Left ventricle myocardium superior (tissue), 1 donor: Measurements from ENCODE around the gene PSKH1. TPM values are rescaled to one million over a fixed set of nuclear protein-coding genes. Genes with fewer than 3 reads are reported as not detected.

Experiments used
- ATAC-seq: fragments of 200-7000 bp; cut with Tn5 transposase; one replicate; pipeline ENCODE4 v1.9.1; 2020; ENCODE audit warnings: mild to moderate bottlenecking, moderate library complexity
- DNase-seq: peaks from one replicate; pipeline ENCODE4 v3.0.0-alpha.2; 2020
- intact Hi-C: fragments of 100-400 bp; cut with micrococcal nuclease; formaldehyde crosslinking; loops from one replicate; pipeline ENCODE4 v1.11.0; 2022
- total RNA-seq: library from RNA; stranded (reverse); fragmentation: NEBNext Ultra II Directional; extraction: Animal tissue kit (Norgen Biotek cat#: 25700); gene quantifications from one replicate; pipeline ENCODE4 v1.2.1, GENCODE V29; 2021
- donor health status: DM: no; HTN: yes; CAD: no; lungs with severe emphysema.

The PSKH1 gene
- total RNA-seq, 1 donor from 2014 or later, result 18.1 TPM

DNA sequence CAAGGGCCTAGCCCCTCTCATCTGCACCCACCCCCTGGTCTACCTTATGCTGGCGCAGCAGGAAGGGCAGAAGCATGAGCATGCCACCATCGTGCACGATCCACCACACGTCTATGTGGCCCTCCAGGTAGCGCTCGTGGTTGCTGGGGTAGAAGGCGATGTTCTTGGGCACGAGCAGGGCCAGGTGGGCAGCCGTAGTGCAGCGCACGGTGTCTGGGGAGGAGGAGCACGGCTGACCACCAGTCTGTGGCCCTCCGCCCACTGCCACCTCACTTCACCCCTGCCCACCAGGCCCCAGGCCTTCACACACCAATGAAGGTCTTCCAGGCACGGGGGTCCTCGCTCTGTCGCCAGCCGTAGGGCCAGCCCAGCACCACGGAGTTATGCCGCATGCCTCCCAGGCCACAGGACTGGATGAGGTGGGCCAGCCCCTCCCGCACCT lies 53.1 kb downstream of the PSKH1 start:
- ATAC-seq (no peak), DNase-seq (no peak)
- intact Hi-C loops, result no loop called here

DNA sequence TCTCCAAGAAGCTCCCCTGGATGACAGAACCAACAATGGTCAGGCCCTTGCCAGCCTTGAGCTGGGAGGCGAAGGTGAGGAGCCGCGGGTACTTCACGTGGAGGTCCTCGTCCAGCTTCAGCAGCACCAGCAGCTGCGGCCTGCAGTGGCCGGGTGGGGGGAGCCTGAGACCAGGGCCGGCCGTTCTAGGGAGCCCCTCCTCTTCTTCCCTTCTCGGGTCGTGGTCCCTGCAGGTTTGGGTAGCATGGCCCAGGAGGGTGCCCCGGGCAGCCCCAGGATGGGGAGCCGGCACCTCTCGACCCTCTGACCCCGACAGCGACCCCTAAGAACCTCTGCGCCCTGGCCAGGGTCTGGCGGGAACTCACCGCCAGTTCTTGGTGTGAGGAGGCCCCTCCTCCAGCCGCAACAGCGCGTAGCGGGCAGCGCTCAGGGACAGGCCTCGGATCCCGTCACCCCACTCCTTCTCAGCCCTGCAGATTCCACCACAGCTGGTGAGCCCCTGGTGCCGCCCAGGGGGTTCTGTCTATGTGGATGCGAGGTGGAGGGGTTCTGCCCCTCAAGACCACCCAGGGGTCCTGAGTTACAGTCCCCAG lies 54.0 kb downstream of the PSKH1 start:
- no peak for DNase-seq
- intact Hi-C loops, result no loop called here
- ATAC-seq, result no peak

DNA sequence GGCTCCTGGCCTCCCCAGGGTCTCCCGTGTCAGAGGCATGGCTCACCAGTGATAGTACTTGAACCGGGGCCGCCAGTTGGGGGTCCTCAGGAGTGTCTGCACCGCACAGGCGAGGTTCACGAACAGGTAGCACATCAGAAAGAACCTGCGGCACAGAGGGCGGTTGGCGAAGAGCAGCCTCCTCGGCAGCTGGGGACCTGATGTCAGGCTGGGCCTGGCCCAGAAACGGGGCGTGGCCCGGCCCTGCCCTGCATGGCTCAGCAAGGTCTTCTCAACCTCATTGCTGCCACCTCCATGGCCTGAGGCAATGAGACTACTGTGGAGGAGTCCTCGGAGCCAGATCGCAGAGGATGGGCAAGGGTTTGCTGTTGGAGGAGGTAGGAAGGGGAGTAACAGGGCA lies 55.0 kb downstream of the PSKH1 start:
- DNase-seq, result no peak
- intact Hi-C loops, result no loop called here
- ATAC-seq, result no peak

DNA sequence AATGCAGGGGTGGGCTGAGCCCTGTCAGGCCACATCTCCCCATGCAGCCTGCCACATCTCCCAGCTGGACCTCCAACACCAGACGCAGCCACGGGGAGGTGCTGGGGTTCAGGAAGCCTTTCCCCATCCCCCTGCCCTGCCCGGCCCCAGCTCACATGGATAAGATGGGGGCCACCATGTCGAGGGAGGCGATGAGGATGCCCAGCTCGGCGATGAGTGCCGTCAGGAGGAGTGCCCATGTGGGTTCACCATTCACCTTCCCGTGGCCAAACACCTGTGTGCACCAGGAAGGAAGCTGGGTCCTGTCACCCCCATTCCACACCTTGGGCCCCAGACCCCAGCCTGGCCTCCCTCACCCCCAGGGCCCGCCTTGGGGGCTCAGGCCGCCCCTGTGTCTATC lies 56.6 kb downstream of the PSKH1 start:
- ATAC-seq (no peak), DNase-seq (no peak)
- intact Hi-C loops, result no loop called here

DNA sequence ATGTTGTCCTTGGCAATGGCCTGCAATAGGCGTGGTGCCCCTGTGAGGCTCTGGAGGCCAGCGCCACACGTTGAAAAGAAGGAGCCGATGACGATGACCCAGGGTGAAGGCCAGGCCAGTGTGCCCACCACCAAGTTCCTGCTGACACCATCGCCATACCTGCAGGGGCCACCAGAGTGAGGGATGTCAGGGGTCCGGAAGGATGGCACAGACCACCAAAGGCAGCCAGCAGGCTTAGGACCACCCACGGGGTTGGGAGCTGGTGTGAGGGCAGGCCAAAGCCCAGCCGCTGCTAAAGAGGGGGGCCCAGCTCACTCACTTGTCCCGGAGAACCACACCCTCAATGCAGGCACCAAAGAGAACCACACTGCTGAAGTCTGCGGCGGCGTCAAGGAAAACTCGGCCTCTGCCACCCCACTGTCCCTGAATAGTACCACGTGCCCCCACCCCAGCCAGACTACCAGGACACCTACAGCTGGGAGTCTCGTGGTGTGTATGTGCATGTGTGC lies 57.3 kb downstream of the PSKH1 start:
- ATAC-seq, result no peak
- intact Hi-C loops, result no loop called here
- DNase-seq, result no peak

DNA sequence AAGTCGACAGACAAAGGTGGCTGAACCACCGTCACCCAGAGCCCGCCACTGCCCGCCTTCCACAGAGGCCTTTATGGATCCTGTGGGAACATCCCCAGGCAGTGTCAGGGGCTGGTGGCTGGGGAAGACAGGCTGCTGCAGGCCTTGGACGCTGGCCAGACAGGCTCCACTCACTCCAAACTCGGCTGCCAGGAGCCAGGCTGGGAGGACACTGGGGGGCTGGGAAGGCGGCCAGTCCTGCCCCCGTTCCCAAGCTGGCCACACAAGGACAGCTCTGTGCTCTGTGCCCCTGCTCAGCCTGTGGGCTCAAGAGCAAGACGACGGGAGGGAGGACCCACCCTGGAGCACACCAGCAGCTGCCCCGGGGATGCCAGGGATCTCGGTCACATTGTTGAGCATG lies 58.4 kb downstream of the PSKH1 start:
- DNase-seq (peak; percentile 89), ATAC-seq (peak; percentile 80)
- intact Hi-C loops, result no loop called here

DNA sequence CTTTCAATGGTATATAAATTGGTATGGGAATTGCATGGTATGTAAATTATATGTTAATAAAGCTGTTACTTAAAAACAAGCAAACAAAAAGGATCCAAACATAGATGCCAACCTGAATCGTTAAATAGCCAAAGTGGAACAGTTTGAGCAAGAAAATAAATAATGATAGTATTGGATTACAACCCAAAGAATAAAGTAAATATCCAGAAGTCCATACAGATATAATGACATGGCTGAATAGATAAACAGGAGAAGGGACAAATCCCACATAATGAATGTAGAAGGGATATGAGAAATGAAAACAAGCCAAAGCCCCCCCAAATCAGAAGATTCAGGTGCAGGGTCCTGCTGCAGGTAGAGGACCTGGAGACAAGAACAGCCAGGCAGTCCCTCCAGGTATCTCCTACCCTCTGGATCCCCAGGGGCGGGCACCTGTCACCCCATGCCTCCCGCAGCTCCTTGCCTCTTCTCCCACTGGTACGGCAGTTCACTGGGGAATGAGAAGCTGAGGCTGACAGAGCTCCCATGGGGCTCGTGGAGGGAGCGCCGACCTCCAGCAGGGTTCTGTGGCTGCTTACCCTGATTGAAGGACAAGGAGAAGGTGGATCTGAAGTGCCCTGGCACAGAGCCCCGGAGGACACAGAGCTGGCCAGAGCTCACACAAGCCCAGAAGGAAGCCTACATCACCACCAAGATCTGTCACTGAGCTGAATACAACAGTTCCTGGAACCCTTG lies 60.8 kb downstream of the PSKH1 start:
- no peak for DNase-seq
- no peak for ATAC-seq
- intact Hi-C loops, result no loop called here

DNA sequence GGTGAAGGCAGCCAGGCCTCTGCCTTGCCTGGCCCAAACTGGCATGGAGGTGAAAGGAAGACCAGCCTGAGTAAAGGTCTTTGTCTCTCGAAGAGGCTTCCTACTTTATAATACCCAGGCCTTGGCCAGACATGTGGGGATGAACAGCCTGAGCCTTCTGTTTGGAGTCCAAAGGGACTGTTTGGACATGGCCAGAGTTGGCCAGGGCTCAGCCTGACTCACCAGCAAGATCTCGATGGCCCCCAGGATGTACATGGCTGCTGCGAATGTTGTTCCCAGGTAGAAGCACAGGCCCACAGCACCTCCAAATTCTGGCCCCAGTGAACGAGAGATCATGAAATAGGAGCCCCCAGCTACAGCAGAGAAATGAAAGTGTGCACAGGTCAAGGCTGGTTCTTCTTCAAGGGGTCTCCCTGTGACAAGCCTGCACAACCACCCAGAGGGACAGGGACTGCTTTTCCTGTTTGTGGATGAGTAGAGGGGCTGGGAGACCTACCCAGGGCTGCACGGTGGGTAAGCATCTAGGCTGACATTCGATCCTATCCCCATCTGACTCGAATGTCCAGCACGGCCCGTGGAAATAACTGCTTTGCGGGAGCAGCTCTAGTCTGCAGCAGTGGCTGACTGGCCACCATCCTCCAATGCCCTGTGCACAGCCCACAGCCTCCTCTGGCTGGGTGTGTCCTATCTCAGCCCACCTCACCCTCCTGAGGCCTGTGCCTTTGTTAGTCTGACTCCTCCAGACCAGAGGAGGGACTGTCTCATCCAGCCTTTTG lies 61.6 kb downstream of the PSKH1 start:
- no peak for DNase-seq
- no peak for ATAC-seq
- intact Hi-C loops, result no loop called here

DNA sequence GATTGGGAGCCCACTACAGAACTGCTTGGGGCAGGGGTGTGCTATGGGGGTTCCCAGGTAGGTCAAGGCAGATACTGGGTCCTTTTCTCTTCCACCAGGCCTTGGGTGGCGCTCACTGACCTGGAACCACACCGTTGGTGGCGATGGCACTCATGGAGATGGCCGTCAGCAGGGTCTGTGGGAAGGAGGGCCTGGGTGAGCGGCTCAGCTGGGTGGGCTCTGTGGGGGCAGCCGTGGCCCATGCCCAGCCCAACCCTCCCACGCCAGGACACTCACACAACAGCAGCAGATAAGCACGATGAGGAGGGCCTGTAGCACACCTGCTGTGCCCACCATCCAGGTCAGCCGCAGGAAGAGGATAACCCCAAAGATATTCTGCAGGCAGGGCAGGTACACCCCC lies 64.6 kb downstream of the PSKH1 start:
- intact Hi-C loops, result no loop called here
- no peak for DNase-seq
- no peak for ATAC-seq

DNA sequence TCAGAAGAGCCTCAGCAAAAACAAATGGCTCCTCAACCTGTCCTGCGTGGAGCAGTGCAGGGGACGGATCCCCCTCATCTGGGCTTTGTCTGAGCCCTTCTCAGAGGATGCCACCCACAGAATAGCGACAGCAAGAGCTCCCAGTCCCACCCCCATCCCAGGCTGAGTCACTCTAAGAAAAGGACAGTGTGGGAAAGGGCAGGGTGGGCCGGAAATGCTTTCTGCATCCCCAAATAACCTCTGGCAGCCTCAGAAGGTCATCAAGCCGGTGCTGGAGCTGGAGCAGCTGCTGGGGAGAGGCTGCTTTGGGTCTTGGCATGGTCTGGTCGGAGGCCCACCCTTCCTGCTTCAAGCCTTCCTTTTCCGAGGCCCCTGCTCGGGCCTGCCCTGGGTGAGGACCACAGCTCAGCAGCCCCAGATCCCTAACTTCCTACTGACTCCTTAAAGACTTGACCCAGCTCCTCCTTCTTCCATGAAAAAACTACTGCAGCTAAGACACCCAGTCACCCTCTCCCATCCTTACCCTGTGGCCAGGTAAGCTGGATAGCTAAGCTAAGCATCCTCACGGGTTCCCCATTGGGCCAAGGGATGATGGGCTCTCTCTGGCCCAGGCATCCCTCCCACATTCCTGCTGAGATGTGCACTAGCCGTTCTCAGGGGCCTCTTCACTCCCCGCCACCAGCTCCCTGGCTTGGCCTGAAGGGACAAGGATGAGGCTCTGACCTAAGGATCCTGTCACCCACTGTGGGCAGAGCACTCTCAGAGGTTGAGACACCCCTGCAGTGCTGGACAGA lies 66.7 kb downstream of the PSKH1 start:
- intact Hi-C loops, result no loop called here

DNA sequence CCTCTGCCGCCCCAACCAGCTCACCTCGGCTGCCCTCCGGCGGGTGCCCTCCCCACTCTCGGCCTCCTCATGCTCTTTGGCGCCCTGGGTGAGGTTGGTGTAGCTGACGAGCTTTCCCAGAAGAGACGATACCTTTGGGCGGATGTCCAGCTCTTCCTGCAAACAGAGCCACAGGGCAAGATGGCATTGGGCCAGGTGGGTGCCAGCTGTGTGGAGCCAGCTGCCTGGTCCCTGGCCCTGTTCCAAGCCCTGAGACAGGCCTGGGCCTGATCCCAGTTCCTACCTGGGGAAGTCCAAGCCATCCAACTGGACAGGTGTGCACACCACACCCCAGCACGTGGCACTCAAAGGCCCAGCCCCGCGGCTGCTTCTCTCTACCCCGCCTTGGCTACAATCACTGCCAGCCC lies 68.5 kb downstream of the PSKH1 start:
- DNase-seq (peak; percentile 71), ATAC-seq (peak; percentile 5)
- intact Hi-C loops, result no loop called here

More for the DNA sequence above, 66.7 kb downstream of the PSKH1 start:
- DNase-seq, result peak; percentile 82
- peak; percentile 77 for ATAC-seq

DNA sequence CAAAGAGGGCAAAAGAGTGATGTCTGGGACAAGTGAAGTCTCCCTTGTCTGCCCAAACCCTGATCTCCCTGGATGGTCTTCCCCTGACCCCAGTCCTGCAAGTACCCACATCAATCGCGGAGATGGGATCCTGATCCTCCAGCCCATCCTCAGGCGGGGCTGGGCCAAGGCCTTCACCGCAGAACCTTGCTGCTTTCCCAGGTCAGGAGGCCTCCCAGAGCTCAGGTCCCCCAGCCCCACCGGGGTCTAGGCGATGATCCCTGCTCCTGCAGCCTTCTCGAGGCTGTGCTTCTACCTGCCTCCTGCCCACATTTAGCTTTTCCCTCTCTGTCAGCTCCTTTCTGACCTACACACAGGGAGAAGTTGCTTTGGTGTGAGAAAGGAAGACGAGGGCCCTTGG lies 69.1 kb downstream of the PSKH1 start:
- ATAC-seq (no peak), DNase-seq (no peak)
- intact Hi-C loops, result no loop called here

DNA sequence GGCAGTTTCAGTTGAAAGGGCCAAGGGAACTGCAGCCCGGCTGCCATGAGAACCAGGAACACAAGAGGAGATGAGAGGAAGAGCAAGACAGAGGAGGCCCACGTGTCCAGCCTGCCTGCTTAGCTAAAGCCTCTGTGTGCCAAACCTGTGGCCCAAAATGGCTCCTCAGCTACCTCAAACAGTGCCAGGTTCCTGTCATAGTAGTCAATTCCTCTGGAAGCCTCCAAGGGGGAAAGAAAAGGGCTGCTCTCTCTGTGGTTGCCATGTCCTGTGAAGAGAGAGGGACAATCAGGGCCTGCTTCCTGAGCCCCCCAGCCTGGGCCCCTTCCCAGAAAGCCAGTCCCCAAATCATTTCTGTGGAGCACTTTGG lies 70.2 kb downstream of the PSKH1 start:
- intact Hi-C loops, result no loop called here
- ATAC-seq (peak; percentile 12), DNase-seq (peak; percentile 50)

DNA sequence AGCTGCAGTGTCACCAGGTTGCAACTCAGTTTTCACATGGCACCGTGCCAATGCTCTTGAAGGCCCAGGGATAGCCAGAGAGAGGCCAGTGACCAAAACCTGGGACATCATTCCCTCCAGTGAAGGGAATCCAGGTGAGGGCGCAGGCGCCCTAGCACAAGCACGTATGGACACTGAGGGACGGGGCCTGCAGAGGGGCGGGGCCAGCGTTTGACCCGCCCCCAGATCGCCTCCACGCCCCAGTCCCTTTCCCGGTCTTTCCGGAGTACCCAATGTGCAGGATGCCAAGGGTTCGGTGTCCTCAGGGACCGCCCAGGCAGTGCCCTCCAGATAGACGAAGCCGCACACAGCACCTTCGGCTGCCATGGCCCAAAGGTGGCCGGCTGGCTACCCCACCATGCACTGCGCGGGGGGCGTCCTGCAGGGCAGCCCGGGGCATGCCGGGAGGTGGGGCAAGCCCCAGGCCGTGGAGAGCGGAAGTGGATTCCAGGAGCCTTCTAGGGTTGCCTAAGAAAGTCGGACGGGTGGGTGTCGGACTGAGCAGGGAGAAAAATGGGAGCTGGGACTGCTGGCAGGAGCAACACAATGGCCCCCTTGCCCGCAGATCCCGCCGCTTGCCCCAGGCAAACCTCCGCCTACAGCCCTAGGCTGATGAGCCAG lies 70.7 kb downstream of the PSKH1 start:
- ATAC-seq, result no peak
- intact Hi-C loops, result no loop called here
- peak; percentile 59 for DNase-seq

DNA sequence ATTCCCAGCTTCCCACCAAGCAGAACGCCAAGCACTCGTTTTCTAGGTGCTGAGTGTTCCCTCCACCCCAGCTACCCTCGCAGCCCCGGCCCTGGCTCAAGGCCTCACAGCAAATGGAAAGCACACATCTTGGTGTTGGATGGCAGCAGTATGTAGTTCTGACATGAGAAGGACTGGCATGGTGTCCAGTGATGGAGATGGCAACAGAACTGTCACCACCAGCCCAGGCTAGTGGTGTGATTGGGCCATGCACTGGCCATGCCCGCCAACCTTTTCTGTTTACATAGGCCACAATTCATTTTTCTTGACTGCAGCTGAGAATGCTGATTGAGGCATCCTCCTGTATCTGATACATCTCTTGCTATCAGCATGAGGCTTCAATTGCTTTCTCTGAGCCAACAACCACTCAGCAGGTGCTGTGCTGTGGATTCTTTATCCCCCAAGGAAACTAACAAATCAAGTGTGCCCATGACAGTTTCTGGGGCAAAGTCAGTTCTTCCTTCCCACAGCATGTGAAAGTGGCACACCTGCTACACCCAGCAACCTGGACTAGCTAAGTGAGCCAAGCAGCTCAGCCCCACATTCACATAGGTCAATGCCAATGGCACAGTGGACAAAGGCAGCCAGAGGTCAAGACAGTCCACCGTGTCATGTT lies 71.5 kb downstream of the PSKH1 start:
- intact Hi-C loops, result no loop called here
- DNase-seq, result no peak
- ATAC-seq, result no peak

DNA sequence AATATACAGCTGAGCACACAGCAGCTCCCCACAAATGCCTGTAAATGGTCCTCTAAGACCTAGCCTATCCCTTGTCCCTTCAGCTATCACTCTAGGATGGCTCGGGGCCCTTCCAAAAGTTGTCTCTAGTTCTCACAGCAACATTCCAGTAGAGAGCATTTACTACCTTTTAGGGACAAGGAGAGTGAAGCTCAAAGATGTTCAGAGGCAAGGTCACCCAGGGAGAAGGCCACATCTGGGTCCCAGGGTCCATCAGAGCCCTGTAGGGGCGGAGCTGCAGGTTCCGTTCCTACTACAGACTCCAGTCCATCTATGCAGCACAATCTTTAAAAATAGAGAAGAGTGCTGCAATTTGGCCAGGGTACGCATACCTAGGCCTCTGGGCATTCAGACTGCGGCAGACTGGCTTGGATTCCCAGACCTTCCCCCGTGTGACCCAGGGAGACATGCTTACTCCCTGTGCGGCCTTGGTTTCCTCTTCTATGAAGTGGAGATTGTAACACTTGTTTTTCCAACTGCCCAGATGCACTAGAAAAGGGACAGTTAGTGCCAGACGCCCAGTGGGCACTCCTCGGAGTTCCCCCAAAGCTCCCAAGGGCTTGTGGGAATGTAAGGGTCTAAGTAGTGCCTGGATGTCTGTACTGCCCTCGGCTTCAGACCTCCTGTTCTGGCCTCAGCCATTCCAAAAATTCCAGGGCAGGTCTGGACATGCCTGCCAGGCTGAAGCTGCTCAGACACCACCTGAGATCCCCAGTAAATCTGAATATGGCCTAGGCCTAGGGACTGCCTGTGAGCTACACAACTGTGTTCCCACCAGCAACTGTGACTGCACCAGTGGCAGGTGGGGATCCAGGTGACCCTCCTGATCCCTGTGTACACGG lies 72.9 kb downstream of the PSKH1 start:
- intact Hi-C loops, result no loop called here
- peak; percentile 47 for DNase-seq
- ATAC-seq, result peak; percentile 17

DNA sequence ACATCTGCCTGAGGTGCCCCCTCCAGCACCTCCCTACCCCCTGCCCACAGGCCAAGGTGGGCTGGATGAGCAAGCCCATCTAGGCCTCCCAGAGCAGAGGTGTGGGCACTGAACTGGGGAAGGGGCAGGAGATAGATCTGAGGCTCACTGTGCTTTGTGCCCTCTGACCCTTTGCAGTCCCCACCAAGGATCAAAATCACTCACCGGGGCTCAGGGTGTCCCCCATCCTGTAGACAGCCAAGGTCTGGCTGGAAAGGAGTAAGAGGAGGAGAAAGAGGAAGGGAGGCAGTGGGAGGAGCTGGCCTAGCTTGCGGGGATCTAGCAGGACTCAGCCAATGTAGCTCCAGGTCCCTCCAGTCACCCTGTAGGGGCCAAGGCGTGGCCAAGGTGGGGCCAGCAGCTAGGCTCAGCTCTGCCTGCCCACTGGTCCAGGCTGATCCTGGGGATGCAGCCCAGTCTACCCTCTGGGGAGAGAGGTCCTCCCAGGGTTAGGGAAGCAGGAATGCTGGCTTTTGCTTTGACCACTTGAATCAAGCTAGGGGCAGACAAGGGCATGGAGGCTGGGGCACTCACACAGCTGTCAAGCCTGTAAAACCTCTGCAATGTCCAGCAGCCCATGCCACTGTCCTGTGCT lies 73.6 kb downstream of the PSKH1 start:
- ATAC-seq, result peak; percentile 3
- intact Hi-C loops, result no loop called here
- peak; percentile 60 for DNase-seq
